ENCODE results near the gene NUB1.

Gene NUB1

GRCh38 chr7:151327022-151327421, 14.6 kb upstream of the NUB1 start:
- Histone ChIP-seq H3K27ac (no peak overlapping the region), H3K36me3 (no peaks in the 10 kb centered on the region), H3K4me3 (ENCODE audit: low read depth, low read length) (no peak overlapping the region), H3K9me3 (ENCODE audit: severe bottlenecking) (peaks cover 3% of the 10 kb centered on the region), H3K27me3 (ENCODE audit: insufficient read depth, low read depth, severe bottlenecking) (no peaks in the 10 kb centered on the region)
- no peak for TF ChIP-seq CTCF (IDR thresholded peaks at IDR 0.05; ENCODE audit: low read depth, low read length)
- DNase-seq: no peak

- H3K36me3 ChIP-seq: no peaks in the 10 kb centered on the region
- H3K4me3 ChIP-seq (ENCODE audit: low read depth, low read length): no peak overlapping the region
- no peaks in the 10 kb centered on the region for H3K27me3 ChIP-seq (ENCODE audit: insufficient read depth, low read depth, severe bottlenecking)
- no peak for TF ChIP-seq CTCF (IDR thresholded peaks at IDR 0.05; ENCODE audit: low read depth, low read length)
- no peak for DNase-seq
- peaks cover 3% of the 10 kb centered on the region for H3K9me3 ChIP-seq (ENCODE audit: severe bottlenecking)
- H3K27ac ChIP-seq: no peak overlapping the region
Measured at GRCh38 chr7:151327659-151328058, 14.0 kb upstream of the NUB1 start.

GRCh38 chr7:151330181-151330580, 11.4 kb upstream of the NUB1 start:
- H3K27me3 ChIP-seq (ENCODE audit: insufficient read depth, low read depth, severe bottlenecking): no peaks in the 10 kb centered on the region
- no peak for DNase-seq
- H3K9me3 ChIP-seq (ENCODE audit: severe bottlenecking): peaks cover 3% of the 10 kb centered on the region
- no peak for TF ChIP-seq CTCF (IDR thresholded peaks at IDR 0.05; ENCODE audit: low read depth, low read length)
- H3K36me3 ChIP-seq: no peaks in the 10 kb centered on the region
- no peak overlapping the region for H3K27ac ChIP-seq
- no peak overlapping the region for H3K4me3 ChIP-seq (ENCODE audit: low read depth, low read length)

- no peak for DNase-seq
- no peak for TF ChIP-seq CTCF (IDR thresholded peaks at IDR 0.05; ENCODE audit: low read depth, low read length)
- Histone ChIP-seq H3K9me3 (ENCODE audit: severe bottlenecking) (peaks cover 3% of the 10 kb centered on the region), H3K4me3 (ENCODE audit: low read depth, low read length) (no peak overlapping the region), H3K27me3 (ENCODE audit: insufficient read depth, low read depth, severe bottlenecking) (no peaks in the 10 kb centered on the region), H3K27ac (no peak overlapping the region), H3K36me3 (no peaks in the 10 kb centered on the region)
Measured at GRCh38 chr7:151330661-151331060, 11.0 kb upstream of the NUB1 start.

GRCh38 chr7:151334628-151335027, 7.0 kb upstream of the NUB1 start:
- Histone ChIP-seq H3K27me3 (ENCODE audit: insufficient read depth, low read depth, severe bottlenecking) (no peaks in the 10 kb centered on the region), H3K4me3 (ENCODE audit: low read depth, low read length) (no peak overlapping the region), H3K27ac (no peak overlapping the region), H3K36me3 (no peaks in the 10 kb centered on the region), H3K9me3 (ENCODE audit: severe bottlenecking) (no peaks in the 10 kb centered on the region)
- TF ChIP-seq CTCF (IDR thresholded peaks at IDR 0.05; ENCODE audit: low read depth, low read length): no peak
- no peak for DNase-seq

GRCh38 chr7:151336027-151336708, 5.4 kb upstream of the NUB1 start:
- Histone ChIP-seq H3K36me3 (no peaks in the 10 kb centered on the region), H3K9me3 (ENCODE audit: severe bottlenecking) (no peaks in the 10 kb centered on the region), H3K4me3 (ENCODE audit: low read depth, low read length) (no peak overlapping the region), H3K27me3 (ENCODE audit: insufficient read depth, low read depth, severe bottlenecking) (no peaks in the 10 kb centered on the region), H3K27ac (no peak overlapping the region)
- no peak for TF ChIP-seq CTCF (IDR thresholded peaks at IDR 0.05; ENCODE audit: low read depth, low read length)
- DNase-seq: no peak
